Activated T-cell treated with anti-CD3 and anti-CD28 coated beads, Interleukin-2, amount 50 U/mL, for 4 hours (primary cell): ENCODE data around the gene WWTR1. TPM values are rescaled to one million over a fixed set of nuclear protein-coding genes. Genes with fewer than 3 reads are reported as not detected.

Source experiments
- ATAC-seq, 2 donors: fragments of 200-7000 bp; cut with Tn5 transposase; one replicate each; pipeline ENCODE4 v1.10.0; 2021
- DNase-seq: peaks from one replicate; pipeline ENCODE4 v3.0.0-alpha.2; 2020
- H3K27me3 Mint-ChIP-seq: one replicate; pipeline ENCODE4 v1.8.0; 2021; ENCODE audit warnings: low read depth, mixed read lengths
- H3K36me3 Mint-ChIP-seq: one replicate; pipeline ENCODE4 v1.8.0; 2022; ENCODE audit warnings: mixed read lengths; ENCODE audit not compliant: insufficient read depth
- H3K4me1 Mint-ChIP-seq: one replicate; pipeline ENCODE4 v1.8.0; 2021; ENCODE audit warnings: low read depth, mixed read lengths
- H3K4me3 Mint-ChIP-seq: one replicate; pipeline ENCODE4 v1.8.0; 2021; ENCODE audit warnings: mild to moderate bottlenecking, moderate library complexity, mixed read lengths
- H3K9me3 Mint-ChIP-seq: one replicate; pipeline ENCODE4 v1.8.0; 2021; ENCODE audit warnings: mixed read lengths
- total RNA-seq, 3 donors: library from RNA; stranded (reverse); gene quantifications; one replicate each; pipeline ENCODE4 v1.2.1, GENCODE V29; 2021

The WWTR1 gene
- total RNA-seq, 3 donors from 2014 or later, result 0.63 to 1.5 (median 1.0) TPM

- Mint-ChIP-seq H3K9me3 (no peaks in the 10 kb centered on the region), H3K4me3 (no peak overlapping the region), H3K27me3 (peaks cover 14% of the 10 kb centered on the region), H3K4me1 (no peaks in the 10 kb centered on the region), H3K36me3 (no peaks in the 10 kb centered on the region)
- ATAC-seq (no peak), DNase-seq (no peak)
These were observed 93.7 kb downstream of the WWTR1 start for GRCh38 chr3:149564079-149564478.

GRCh38 chr3:149563114-149563513 lies 94.7 kb downstream of the WWTR1 start:
- Mint-ChIP-seq H3K4me3 (no peak overlapping the region), H3K27me3 (peaks cover 19% of the 10 kb centered on the region), H3K9me3 (no peaks in the 10 kb centered on the region), H3K4me1 (no peaks in the 10 kb centered on the region), H3K36me3 (no peaks in the 10 kb centered on the region)
- DNase-seq, result no peak
- no peak for ATAC-seq

GRCh38 chr3:149560617-149561016 lies 97.2 kb downstream of the WWTR1 start:
- Mint-ChIP-seq H3K9me3 (no peaks in the 10 kb centered on the region), H3K4me3 (no peak overlapping the region), H3K27me3 (peaks cover 16% of the 10 kb centered on the region), H3K4me1 (no peaks in the 10 kb centered on the region), H3K36me3 (no peaks in the 10 kb centered on the region)
- DNase-seq (no peak), ATAC-seq (no peak)

GRCh38 chr3:149560001-149560400 lies 97.8 kb downstream of the WWTR1 start:
- ATAC-seq (no peak), DNase-seq (no peak)
- Mint-ChIP-seq H3K4me3 (no peak overlapping the region), H3K4me1 (no peaks in the 10 kb centered on the region), H3K27me3 (peaks cover 16% of the 10 kb centered on the region), H3K9me3 (no peaks in the 10 kb centered on the region), H3K36me3 (no peaks in the 10 kb centered on the region)

GRCh38 chr3:149559525-149559924 lies 98.3 kb downstream of the WWTR1 start:
- no peak overlapping the region for H3K4me3 Mint-ChIP-seq
- H3K9me3 Mint-ChIP-seq, result no peaks in the 10 kb centered on the region
- ATAC-seq, result no peak
- H3K27me3 Mint-ChIP-seq, result peaks cover 14% of the 10 kb centered on the region
- H3K4me1 Mint-ChIP-seq, result no peaks in the 10 kb centered on the region
- no peaks in the 10 kb centered on the region for H3K36me3 Mint-ChIP-seq
- DNase-seq, result no peak

- Mint-ChIP-seq H3K4me3 (no peak overlapping the region), H3K27me3 (peaks cover 14% of the 10 kb centered on the region), H3K4me1 (no peaks in the 10 kb centered on the region), H3K36me3 (no peaks in the 10 kb centered on the region), H3K9me3 (no peaks in the 10 kb centered on the region)
- DNase-seq, result no peak
- no peak for ATAC-seq
These were observed 101.9 kb downstream of the WWTR1 start for GRCh38 chr3:149555927-149556326.

GRCh38 chr3:149554826-149555225 lies 103.0 kb downstream of the WWTR1 start:
- H3K36me3 Mint-ChIP-seq, result no peaks in the 10 kb centered on the region
- H3K4me3 Mint-ChIP-seq, result no peak overlapping the region
- ATAC-seq (no peak), DNase-seq (no peak)
- H3K4me1 Mint-ChIP-seq, result no peaks in the 10 kb centered on the region
- no peaks in the 10 kb centered on the region for H3K9me3 Mint-ChIP-seq
- H3K27me3 Mint-ChIP-seq, result peaks cover 12% of the 10 kb centered on the region

- no peaks in the 10 kb centered on the region for H3K36me3 Mint-ChIP-seq
- no peaks in the 10 kb centered on the region for H3K9me3 Mint-ChIP-seq
- H3K4me1 Mint-ChIP-seq, result no peaks in the 10 kb centered on the region
- peaks cover 9% of the 10 kb centered on the region for H3K27me3 Mint-ChIP-seq
- DNase-seq (no peak), ATAC-seq (no peak)
- no peak overlapping the region for H3K4me3 Mint-ChIP-seq
These were observed 103.9 kb downstream of the WWTR1 start for GRCh38 chr3:149553781-149554451.

GRCh38 chr3:149552700-149553099 lies 105.1 kb downstream of the WWTR1 start:
- no peak overlapping the region for H3K4me3 Mint-ChIP-seq
- ATAC-seq, result no peak
- no peak for DNase-seq
- no peaks in the 10 kb centered on the region for H3K9me3 Mint-ChIP-seq
- H3K36me3 Mint-ChIP-seq, result no peaks in the 10 kb centered on the region
- no peaks in the 10 kb centered on the region for H3K4me1 Mint-ChIP-seq
- peaks cover 4% of the 10 kb centered on the region for H3K27me3 Mint-ChIP-seq

- ATAC-seq (no peak), DNase-seq (no peak)
- H3K36me3 Mint-ChIP-seq, result no peaks in the 10 kb centered on the region
- H3K4me3 Mint-ChIP-seq, result no peak overlapping the region
- H3K27me3 Mint-ChIP-seq, result peaks cover 7% of the 10 kb centered on the region
- H3K4me1 Mint-ChIP-seq, result no peaks in the 10 kb centered on the region
- H3K9me3 Mint-ChIP-seq, result no peaks in the 10 kb centered on the region
These were observed 106.3 kb downstream of the WWTR1 start for GRCh38 chr3:149551500-149551899.

- H3K27me3 Mint-ChIP-seq, result peaks cover 4% of the 10 kb centered on the region
- no peak overlapping the region for H3K4me3 Mint-ChIP-seq
- DNase-seq (no peak), ATAC-seq (no peak)
- no peaks in the 10 kb centered on the region for H3K9me3 Mint-ChIP-seq
- no peaks in the 10 kb centered on the region for H3K36me3 Mint-ChIP-seq
- H3K4me1 Mint-ChIP-seq, result no peaks in the 10 kb centered on the region
These were observed 109.2 kb downstream of the WWTR1 start for GRCh38 chr3:149548669-149549065.

- Mint-ChIP-seq H3K4me3 (no peak overlapping the region), H3K36me3 (no peaks in the 10 kb centered on the region), H3K4me1 (no peaks in the 10 kb centered on the region), H3K9me3 (no peaks in the 10 kb centered on the region), H3K27me3 (peaks cover 4% of the 10 kb centered on the region)
- ATAC-seq (no peak), DNase-seq (no peak)
These were observed 109.7 kb downstream of the WWTR1 start for GRCh38 chr3:149547954-149548668.

- no peaks in the 10 kb centered on the region for H3K9me3 Mint-ChIP-seq
- no peak for DNase-seq
- H3K4me1 Mint-ChIP-seq, result no peaks in the 10 kb centered on the region
- peaks cover 4% of the 10 kb centered on the region for H3K27me3 Mint-ChIP-seq
- H3K36me3 Mint-ChIP-seq, result no peaks in the 10 kb centered on the region
- ATAC-seq, result no peak
- no peak overlapping the region for H3K4me3 Mint-ChIP-seq
These were observed 110.4 kb downstream of the WWTR1 start for GRCh38 chr3:149547413-149547812.

- no peak for ATAC-seq
- Mint-ChIP-seq H3K4me1 (no peaks in the 10 kb centered on the region), H3K36me3 (no peaks in the 10 kb centered on the region), H3K4me3 (no peak overlapping the region), H3K9me3 (no peaks in the 10 kb centered on the region), H3K27me3 (peaks cover 4% of the 10 kb centered on the region)
- DNase-seq, result no peak
These were observed 112.8 kb downstream of the WWTR1 start for GRCh38 chr3:149545049-149545448.
